Vagina (tissue), 2 donors: ENCODE results near the gene IL17A. TPM values are rescaled to one million over a fixed set of nuclear protein-coding genes. Genes with fewer than 3 reads are reported as not detected.

Experiments used
- DNase-seq, 2 donors: peaks; one replicate each; pipeline ENCODE4 v3.0.0-alpha.2; 2017; ENCODE audit errors: extremely low spot score in 2 of 2
- H3K27ac ChIP-seq: fragments of 200-600 bp; sonication (generic); one replicate; pipeline ENCODE4 v1.5.1; 2019
- H3K27me3 ChIP-seq: fragments of 200-600 bp; sonication (generic); one replicate; pipeline ENCODE4 v1.5.1; 2019
- H3K36me3 ChIP-seq, 2 donors: fragments of 200-600 bp; sonication (generic); one replicate each; pipeline ENCODE4 v1.5.1; 2017 to 2019
- H3K4me1 ChIP-seq: fragments of 200-600 bp; sonication (generic); one replicate; pipeline ENCODE4 v1.5.1; 2019
- H3K4me3 ChIP-seq, 2 donors: fragments of 200-600 bp; sonication (generic); 1 replicate in 1 of 2; 2 replicates in 1 of 2; pipeline ENCODE4 v1.5.1; 2016 to 2019
- H3K9me3 ChIP-seq: fragments of 200-600 bp; sonication (generic); one replicate; pipeline ENCODE4 v1.5.1; 2019
- CTCF ChIP-seq, 3 experiments: fragments of 450-650 bp in 2 of 3; fragments of 200-600 bp in 1 of 3; sonication (generic) in 1 of 3; IDR thresholded peaks; one replicate each; pipeline ENCODE4 v1.5.1; 2017 to 2019; ENCODE audit warnings: antibody characterized with exemption in 3 of 3, mild to moderate bottlenecking in 2 of 3, moderate library complexity in 2 of 3
- POLR2A ChIP-seq, 2 donors: fragments of 450-650 bp; IDR thresholded peaks; one replicate each; pipeline ENCODE4 v1.6.1; 2017; ENCODE audit warnings: antibody characterized with exemption in 2 of 2, mild to moderate bottlenecking in 2 of 2, moderate library complexity in 2 of 2
- POLR2AphosphoS5 ChIP-seq, 2 donors: sonication (generic); formaldehyde crosslinking; IDR thresholded peaks; one replicate each; pipeline ENCODE4 v1.9.0; 2017; ENCODE audit warnings: antibody characterized with exemption in 2 of 2, mild to moderate bottlenecking in 2 of 2, low read depth in 1 of 2; ENCODE audit not compliant: insufficient read depth in 1 of 2
- intact Hi-C: fragments of 100-400 bp; cut with DNase I; formaldehyde crosslinking; loops from one replicate; pipeline ENCODE4 v1.15.1; 2023
- total RNA-seq: library from RNA; depleted of rRNA; stranded (reverse); fragments of >200 nt; gene quantifications from one replicate; pipeline ENCODE4 v1.2.3, GENCODE V29; 2016

Gene IL17A
- total RNA-seq, 1 donor from 2014 or later: not detected

GRCh38 chr6:52186480-52186879 is 305 bp downstream of the IL17A start:
- no peaks in the 10 kb centered on the region for H3K9me3 ChIP-seq
- no peak for TF ChIP-seq POLR2AphosphoS5 (IDR thresholded peaks at IDR 0.05; ENCODE audit: insufficient read depth in 1 of 2, low read depth in 1 of 2)
- no peak for TF ChIP-seq POLR2A (IDR thresholded peaks at IDR 0.05)
- TF ChIP-seq CTCF (IDR thresholded peaks at IDR 0.05): no peak
- no peak overlapping the region for H3K4me3 ChIP-seq
- H3K4me1 ChIP-seq: no peaks in the 10 kb centered on the region
- H3K27ac ChIP-seq: no peak overlapping the region
- no peak for DNase-seq
- H3K36me3 ChIP-seq: no peaks in the 10 kb centered on the region
- H3K27me3 ChIP-seq: no peaks in the 10 kb centered on the region
- intact Hi-C loops: no loop called here

GRCh38 chr6:52187098-52187497 is 923 bp downstream of the IL17A start:
- Histone ChIP-seq H3K27ac (no peak overlapping the region), H3K9me3 (no peaks in the 10 kb centered on the region), H3K27me3 (no peaks in the 10 kb centered on the region), H3K4me1 (no peaks in the 10 kb centered on the region), H3K4me3 (no peak overlapping the region), H3K36me3 (no peaks in the 10 kb centered on the region)
- DNase-seq: no peak
- intact Hi-C loops: no loop called here
- no peak for TF ChIP-seq POLR2AphosphoS5 (IDR thresholded peaks at IDR 0.05; ENCODE audit: insufficient read depth in 1 of 2, low read depth in 1 of 2)
- no peak for TF ChIP-seq CTCF (IDR thresholded peaks at IDR 0.05)
- TF ChIP-seq POLR2A (IDR thresholded peaks at IDR 0.05): no peak

GRCh38 chr6:52189974-52190373 is 3.8 kb downstream of the IL17A start:
- Histone ChIP-seq H3K36me3 (no peaks in the 10 kb centered on the region), H3K9me3 (no peaks in the 10 kb centered on the region), H3K27ac (no peak overlapping the region), H3K4me1 (no peaks in the 10 kb centered on the region), H3K4me3 (no peak overlapping the region), H3K27me3 (no peaks in the 10 kb centered on the region)
- intact Hi-C loops: no loop called here
- TF ChIP-seq CTCF (IDR thresholded peaks at IDR 0.05): no peak
- no peak for TF ChIP-seq POLR2A (IDR thresholded peaks at IDR 0.05)
- no peak for TF ChIP-seq POLR2AphosphoS5 (IDR thresholded peaks at IDR 0.05; ENCODE audit: insufficient read depth in 1 of 2, low read depth in 1 of 2)
- DNase-seq: no peak

GRCh38 chr6:52190409-52190808 is 4.2 kb downstream of the IL17A start:
- Histone ChIP-seq H3K27me3 (no peaks in the 10 kb centered on the region), H3K9me3 (no peaks in the 10 kb centered on the region), H3K4me1 (no peaks in the 10 kb centered on the region), H3K36me3 (no peaks in the 10 kb centered on the region), H3K27ac (no peak overlapping the region), H3K4me3 (no peak overlapping the region)
- TF ChIP-seq POLR2AphosphoS5 (IDR thresholded peaks at IDR 0.05; ENCODE audit: insufficient read depth in 1 of 2, low read depth in 1 of 2) (no peak), CTCF (IDR thresholded peaks at IDR 0.05) (no peak), POLR2A (IDR thresholded peaks at IDR 0.05) (no peak)
- intact Hi-C loops: no loop called here
- DNase-seq: no peak

GRCh38 chr6:52191824-52192223 is 5.6 kb downstream of the IL17A start:
- Histone ChIP-seq H3K36me3 (no peaks in the 10 kb centered on the region), H3K9me3 (no peaks in the 10 kb centered on the region), H3K27me3 (no peaks in the 10 kb centered on the region), H3K4me1 (no peaks in the 10 kb centered on the region), H3K4me3 (no peak overlapping the region), H3K27ac (no peak overlapping the region)
- no peak for TF ChIP-seq POLR2AphosphoS5 (IDR thresholded peaks at IDR 0.05; ENCODE audit: insufficient read depth in 1 of 2, low read depth in 1 of 2)
- no peak for TF ChIP-seq CTCF (IDR thresholded peaks at IDR 0.05)
- TF ChIP-seq POLR2A (IDR thresholded peaks at IDR 0.05): no peak
- DNase-seq: no peak
- intact Hi-C loops: no loop called here
